ENCODE results near the gene COL5A1.

DNA sequence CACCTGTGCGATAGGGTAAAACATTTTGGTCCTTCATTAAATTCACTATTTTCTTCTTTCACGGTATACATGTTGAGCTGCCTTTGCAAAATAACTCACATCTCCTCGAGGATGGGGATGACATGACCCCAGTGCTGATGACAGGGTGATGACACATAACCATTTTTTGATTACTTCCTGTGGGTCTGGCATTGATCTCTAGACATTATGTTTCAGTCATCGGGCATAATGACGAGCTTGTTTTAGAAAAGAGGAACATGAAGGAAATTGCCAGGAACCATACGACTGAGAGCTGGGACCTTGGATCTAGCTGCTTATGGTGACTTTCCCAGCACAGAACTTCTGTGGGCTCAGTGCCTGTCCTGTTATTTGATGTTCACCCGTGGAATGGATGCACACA, 25.2 kb downstream of the COL5A1 start:
- TF ChIP-seq EP300 (IDR thresholded peaks at IDR 0.05; ENCODE audit: borderline replicate concordance) = no peak
- TF ChIP-seq TEAD4 (IDR thresholded peaks at IDR 0.05) = no peak

Data from Ishikawa (cell line).